GM19395 (cell line): ENCODE measurements around the gene ARG1.
"Not testable (repeated sequence)": the region's sequence is repeated elsewhere in the genome, so short reads cannot be mapped to it uniquely, and the experiment has no call there.

Source experiments
- ATAC-seq: cut with Tn5 transposase; IDR thresholded peaks from one replicate; pipeline ENCODE4 v1.9.1; 2021; ENCODE audit warnings: mild to moderate bottlenecking, moderate library complexity; ENCODE audit not compliant: unreplicated experiment

ARG1 gene

DNA sequence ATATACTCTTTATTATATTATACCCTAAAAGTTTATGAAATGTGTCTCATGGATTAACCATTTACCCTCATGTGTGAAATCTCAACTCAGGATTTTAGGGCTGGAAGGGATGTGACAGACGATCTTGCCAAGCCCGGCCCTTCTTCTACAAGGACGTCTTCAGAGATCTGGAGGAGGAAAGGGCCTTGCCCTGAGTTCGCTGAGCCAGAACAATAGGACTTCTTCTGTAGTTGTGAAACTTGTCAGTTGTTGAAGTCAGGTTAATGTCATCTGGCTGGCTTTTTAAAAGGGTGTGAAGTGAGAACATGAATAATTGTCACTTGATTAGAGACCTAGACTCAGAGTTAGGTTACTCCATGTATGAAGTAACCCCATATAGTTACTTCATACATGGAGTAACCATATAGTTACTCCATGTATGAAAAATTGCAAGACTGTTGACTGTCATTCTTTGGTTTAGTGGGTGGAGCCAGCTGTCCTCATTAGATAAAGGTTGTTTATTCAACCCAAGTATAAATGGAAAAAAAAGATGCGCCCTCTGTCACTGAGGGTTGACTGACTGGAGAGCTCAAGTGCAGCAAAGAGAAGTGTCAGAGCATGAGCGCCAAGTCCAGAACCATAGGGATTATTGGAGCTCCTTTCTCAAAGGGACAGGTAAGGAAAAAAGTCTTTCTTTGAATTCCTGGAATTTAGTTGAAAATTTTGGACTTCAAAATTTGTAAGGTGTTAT lies at the start of gene ARG1:
ARG1 (plus strand) TSS at position 541 of the 730 bp plus-strand sequence; CDS start at position 598, 57 bp downstream.
- no peak for ATAC-seq

- ATAC-seq: no peak
These were observed 48.9 kb upstream of the ARG1 start for GRCh38 chr6:131523988-131524673.

GRCh38 chr6:131524695-131525336 lies 48.2 kb upstream of the ARG1 start:
- no peak for ATAC-seq

GRCh38 chr6:131530936-131531335 lies 42.1 kb upstream of the ARG1 start:
- not testable (repeated sequence) for ATAC-seq

GRCh38 chr6:131531681-131532080 lies 41.3 kb upstream of the ARG1 start:
- ATAC-seq: not testable (repeated sequence)

DNA sequence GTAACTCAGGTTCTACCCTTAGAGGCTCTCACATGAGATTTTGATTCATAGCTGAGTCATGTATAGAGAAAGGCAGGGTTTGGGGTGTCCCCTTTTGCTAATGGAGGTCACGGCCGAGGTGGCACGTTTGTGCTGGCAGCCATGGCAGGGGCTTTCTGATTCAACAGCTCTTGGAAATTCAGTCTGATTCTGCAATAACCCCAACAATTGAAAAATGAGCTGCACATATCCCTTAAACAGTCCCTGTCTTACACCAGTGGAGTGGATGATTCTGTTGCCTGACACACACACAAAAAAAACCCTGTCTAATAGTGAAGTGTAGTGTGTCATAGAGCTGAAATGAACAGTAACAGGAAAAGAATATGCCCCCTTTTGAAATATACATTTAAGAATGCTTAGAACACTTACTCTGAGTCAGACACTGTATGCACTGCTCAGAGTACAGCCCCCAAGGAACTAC lies 40.4 kb upstream of the ARG1 start:
- ATAC-seq: peak; percentile 85

GRCh38 chr6:131538615-131539014 lies 34.4 kb upstream of the ARG1 start:
- not testable (repeated sequence) for ATAC-seq

- no peak for ATAC-seq
These were observed 27.7 kb upstream of the ARG1 start for GRCh38 chr6:131545317-131545716.

DNA sequence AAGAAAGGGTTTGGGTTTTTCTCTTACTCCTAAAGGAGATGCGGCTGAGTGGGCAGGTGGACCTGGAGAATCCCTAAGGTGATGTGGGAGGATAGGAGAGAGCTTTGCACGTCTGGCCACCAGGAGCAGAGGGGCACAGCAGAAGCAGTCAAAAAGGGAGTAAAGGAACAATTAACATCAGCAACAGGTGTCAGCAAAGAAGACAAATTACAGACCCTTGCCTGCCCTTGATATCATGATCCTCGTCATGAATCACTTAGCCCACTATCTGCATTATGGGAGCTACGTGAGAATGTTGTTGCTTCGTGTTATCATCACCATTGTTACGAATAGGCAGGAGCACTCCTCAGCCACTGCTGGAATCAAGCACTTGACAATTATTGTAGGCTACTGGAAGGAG lies 25.5 kb upstream of the ARG1 start:
- no peak for ATAC-seq

- no peak for ATAC-seq
These were observed 24.6 kb upstream of the ARG1 start for GRCh38 chr6:131548441-131548840.

- no peak for ATAC-seq
These were observed 23.2 kb upstream of the ARG1 start for GRCh38 chr6:131549811-131550210.

DNA sequence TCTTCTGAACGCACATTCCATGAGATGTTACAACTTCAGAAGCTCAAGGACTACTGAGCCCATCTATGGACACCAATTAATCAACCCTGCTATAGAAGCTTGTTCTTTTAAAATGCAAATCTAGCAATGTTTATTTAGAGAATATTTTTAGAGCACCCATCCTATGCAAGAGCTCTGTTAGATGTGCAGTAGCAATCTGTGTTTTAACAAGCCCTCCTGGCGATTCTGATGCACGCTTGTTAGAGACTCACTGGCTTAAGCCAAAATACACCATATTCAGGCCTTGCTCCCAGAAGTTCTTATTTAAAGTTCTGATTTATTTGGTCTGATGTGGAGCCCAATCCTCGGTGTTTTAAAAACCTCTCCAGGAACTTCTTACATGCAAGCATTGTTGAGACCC lies 21.1 kb upstream of the ARG1 start:
- no peak for ATAC-seq

- no peak for ATAC-seq
These were observed 20.5 kb upstream of the ARG1 start for GRCh38 chr6:131552572-131552971.

GRCh38 chr6:131555992-131556391 lies 17.0 kb upstream of the ARG1 start:
- no peak for ATAC-seq

DNA sequence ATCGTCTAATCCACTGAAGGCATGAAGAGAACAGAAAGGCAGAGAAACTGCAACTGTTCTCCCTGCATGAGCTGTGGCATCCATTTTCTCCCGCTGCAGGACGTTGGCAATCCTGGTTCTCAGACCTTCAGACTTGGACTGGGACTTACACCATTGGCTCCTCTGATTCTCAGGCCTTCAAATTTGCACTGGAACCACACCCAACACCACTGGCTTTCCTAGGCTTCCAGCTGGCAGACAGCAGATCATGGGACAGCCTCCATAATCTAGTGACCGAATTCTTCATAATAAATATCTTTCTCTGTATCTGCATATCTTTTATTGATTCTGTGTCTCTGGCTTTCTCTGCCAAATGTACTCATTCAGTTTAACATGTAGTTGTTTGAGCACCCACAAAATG lies 14.1 kb upstream of the ARG1 start:
- ATAC-seq: no peak

DNA sequence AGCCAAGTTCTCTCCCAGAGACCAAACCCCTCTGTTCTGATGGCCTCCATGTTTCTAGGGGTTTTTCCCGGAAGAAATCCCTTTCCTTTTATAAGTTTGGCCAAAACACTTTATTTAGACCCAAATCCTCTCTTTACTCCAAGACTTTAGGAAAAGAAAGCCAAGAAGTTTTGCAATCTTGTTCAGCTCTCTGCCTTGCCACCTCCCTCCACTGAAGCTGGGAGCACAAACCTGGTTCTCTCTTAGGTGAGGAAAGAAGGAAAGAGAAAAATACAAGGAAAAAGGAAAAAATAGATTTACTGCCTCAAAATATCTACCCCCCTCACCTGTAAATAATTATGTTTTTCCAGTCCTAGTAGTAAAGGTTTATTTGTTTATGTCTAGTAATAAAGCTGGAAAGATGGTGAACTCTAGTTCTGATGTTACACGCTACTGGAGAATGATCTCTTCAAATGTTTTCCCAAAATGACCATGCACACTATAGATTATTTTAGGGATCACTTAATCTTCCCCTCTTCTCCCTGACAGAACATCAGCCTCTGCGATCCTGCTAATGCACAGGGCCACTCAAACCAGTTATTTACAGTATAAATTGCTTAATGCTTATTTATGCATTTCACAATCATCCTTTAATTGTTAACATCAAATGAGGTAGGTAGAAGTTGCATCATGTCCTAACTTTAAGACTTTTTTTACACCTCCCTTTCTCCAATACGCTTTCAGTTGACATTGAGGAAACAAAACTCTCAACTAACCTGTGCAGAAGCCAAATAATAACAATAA lies 10.9 kb upstream of the ARG1 start:
- ATAC-seq: no peak

DNA sequence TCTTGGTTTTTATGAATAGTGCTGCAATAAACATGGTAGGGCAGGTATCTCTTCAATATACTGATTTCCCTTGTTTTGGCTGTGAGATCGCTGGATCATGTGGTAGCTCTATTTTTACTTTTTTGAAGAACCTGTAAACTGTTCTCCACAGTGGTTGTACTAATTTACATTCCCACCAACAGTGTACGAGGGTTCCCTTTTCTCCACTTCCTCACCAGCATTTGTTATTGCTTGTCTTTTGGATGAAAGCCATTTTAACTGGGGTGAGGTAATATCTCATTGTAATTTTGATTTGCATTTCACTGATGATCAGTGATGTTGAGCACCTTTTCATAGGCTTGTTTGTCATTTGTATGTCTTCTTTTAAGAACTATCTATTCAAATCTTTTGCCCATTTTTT lies 8.0 kb upstream of the ARG1 start:
- ATAC-seq: no peak

- ATAC-seq: no peak
These were observed 4.3 kb upstream of the ARG1 start for GRCh38 chr6:131568726-131569125.

DNA sequence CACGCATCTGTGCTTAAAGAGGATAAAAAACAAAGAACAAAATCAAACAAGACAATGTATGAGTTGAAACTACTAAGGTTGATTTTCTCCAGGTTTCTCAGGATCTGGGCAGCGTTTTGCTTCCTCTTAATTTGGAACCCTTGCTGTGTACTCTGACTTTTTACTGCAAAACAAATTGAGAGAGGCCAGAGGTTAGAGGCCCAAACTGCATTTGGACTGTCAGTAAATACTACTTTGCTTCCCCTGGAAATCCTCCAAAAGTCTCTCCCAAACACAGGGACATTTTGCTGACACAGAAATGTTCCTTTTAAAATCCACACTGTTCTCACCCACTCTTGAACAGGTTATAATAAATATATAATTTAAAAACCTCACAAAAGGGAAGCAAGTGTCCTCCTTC lies 1.1 kb downstream of the ARG1 start:
- no peak for ATAC-seq

GRCh38 chr6:131574686-131575085 lies 1.7 kb downstream of the ARG1 start:
- no peak for ATAC-seq

DNA sequence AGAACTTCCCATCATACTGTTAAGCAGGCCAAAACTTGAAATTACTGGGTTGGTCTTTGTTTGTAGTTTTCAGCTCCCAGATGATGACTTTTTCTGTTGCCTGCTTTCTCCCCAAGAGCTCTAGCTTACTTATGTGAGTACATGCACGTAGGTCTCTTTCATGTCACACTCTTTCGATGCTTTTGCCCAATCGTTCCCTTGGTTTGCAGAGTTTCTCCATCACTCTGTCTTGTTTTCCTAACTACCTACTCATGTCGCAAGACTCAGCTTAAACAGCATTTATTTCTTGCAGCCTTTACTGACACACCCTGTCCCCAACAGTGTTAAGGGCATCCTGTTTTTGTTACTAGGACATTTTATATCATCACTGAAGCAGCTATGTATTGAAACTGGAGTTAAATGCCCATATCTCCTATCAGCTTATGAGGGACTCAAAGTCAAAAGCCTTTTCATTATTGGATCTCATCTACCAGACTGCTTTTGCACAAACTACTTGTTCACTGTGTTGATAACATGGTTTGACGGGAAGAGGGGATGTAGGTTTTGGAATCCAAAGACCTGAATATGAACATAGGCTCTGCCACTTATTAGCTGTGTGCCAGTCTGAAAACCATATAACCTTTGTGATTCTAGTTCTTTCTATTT lies 2.9 kb downstream of the ARG1 start:
- ATAC-seq: no peak
